Fibroblast of the conjunctiva (primary cell): ENCODE measurements around the gene C11orf65.
"Not testable (repeated sequence)": the region's sequence is repeated elsewhere in the genome, so short reads cannot be mapped to it uniquely, and the experiment has no call there.

ENCODE experiments used
- DNase-seq: peaks from one replicate; pipeline ENCODE4 v3.0.0-alpha.2; 2010; ENCODE audit warnings: low read depth

Gene C11orf65

GRCh38 chr11:108472681-108473080 is 5.4 kb upstream of the C11orf65 start:
- DNase-seq, result no peak

GRCh38 chr11:108468478-108468864 is 1.1 kb upstream of the C11orf65 start:
- DNase-seq, result no peak

GRCh38 chr11:108466405-108466804 is 924 bp downstream of the C11orf65 start:
- DNase-seq, result no peak

GRCh38 chr11:108453207-108453835 is 14.0 kb downstream of the C11orf65 start:
- DNase-seq, result no peak

GRCh38 chr11:108441445-108441844 is 25.9 kb downstream of the C11orf65 start:
- not testable (repeated sequence) for DNase-seq

GRCh38 chr11:108436594-108436993 is 30.7 kb downstream of the C11orf65 start:
- no peak for DNase-seq

- DNase-seq, result no peak
Observed at GRCh38 chr11:108435066-108435465, 32.3 kb downstream of the C11orf65 start.

GRCh38 chr11:108432783-108433182 is 34.5 kb downstream of the C11orf65 start:
- no peak for DNase-seq

- no peak for DNase-seq
Observed at GRCh38 chr11:108431997-108432396, 35.3 kb downstream of the C11orf65 start.

GRCh38 chr11:108431370-108431769 is 36.0 kb downstream of the C11orf65 start:
- DNase-seq, result no peak

GRCh38 chr11:108417551-108417950 is 49.8 kb downstream of the C11orf65 start:
- DNase-seq, result not testable (repeated sequence)

- DNase-seq, result no peak
Observed at GRCh38 chr11:108414958-108415357, 52.4 kb downstream of the C11orf65 start.

GRCh38 chr11:108405706-108406105 is 61.6 kb downstream of the C11orf65 start:
- DNase-seq, result no peak

GRCh38 chr11:108403052-108403451 is 64.3 kb downstream of the C11orf65 start:
- no peak for DNase-seq

- no peak for DNase-seq
Observed at GRCh38 chr11:108402241-108402640, 65.1 kb downstream of the C11orf65 start.

- no peak for DNase-seq
Observed at GRCh38 chr11:108398439-108398838, 68.9 kb downstream of the C11orf65 start.

GRCh38 chr11:108396672-108397071 is 70.7 kb downstream of the C11orf65 start:
- DNase-seq, result not testable (repeated sequence)

- no peak for DNase-seq
Observed at GRCh38 chr11:108394744-108395284, 72.5 kb downstream of the C11orf65 start.

- no peak for DNase-seq
Observed at GRCh38 chr11:108393046-108393445, 74.3 kb downstream of the C11orf65 start.

GRCh38 chr11:108392353-108392752 is 75.0 kb downstream of the C11orf65 start:
- no peak for DNase-seq

- no peak for DNase-seq
Observed at GRCh38 chr11:108388576-108388975, 78.8 kb downstream of the C11orf65 start.

GRCh38 chr11:108373505-108373904 is 93.8 kb downstream of the C11orf65 start:
- DNase-seq, result not testable (repeated sequence)

- DNase-seq, result no peak
Observed at GRCh38 chr11:108370990-108371389, 96.3 kb downstream of the C11orf65 start.

GRCh38 chr11:108370315-108370714 is 97.0 kb downstream of the C11orf65 start:
- no peak for DNase-seq
